Activated naive CD4-positive, alpha-beta T cell treated with anti-CD3 and anti-CD28 coated beads for 36 hours (primary cell): ENCODE results near the gene MMS22L. TPM values are rescaled to one million over a fixed set of nuclear protein-coding genes. Genes with fewer than 3 reads are reported as not detected.

Source experiments
- CTCF ChIA-PET: fragments of 350-600 bp; sonication (Branson Sonifier 250); formaldehyde crosslinking; loops from one replicate; lab custom pipeline; 2021; ENCODE audit warnings: antibody characterized with exemption; lab: Charles Lee
- DNase-seq: peaks from one replicate; pipeline ENCODE4 v3.0.0-alpha.2; 2020
- H3K27ac Mint-ChIP-seq: one replicate; pipeline ENCODE4 v1.8.0; 2021; ENCODE audit warnings: mild to moderate bottlenecking, mixed read lengths
- H3K27me3 Mint-ChIP-seq: one replicate; pipeline ENCODE4 v1.8.0; 2021; ENCODE audit warnings: low read depth, mixed read lengths
- H3K36me3 Mint-ChIP-seq: one replicate; pipeline ENCODE4 v1.8.0; 2021; ENCODE audit warnings: low read depth, mixed read lengths
- H3K4me1 Mint-ChIP-seq: one replicate; pipeline ENCODE4 v1.8.0; 2021; ENCODE audit warnings: low read depth, mixed read lengths
- H3K4me3 Mint-ChIP-seq: one replicate; pipeline ENCODE4 v1.8.0; 2021; ENCODE audit warnings: mild to moderate bottlenecking, moderate library complexity, mixed read lengths
- H3K9me3 Mint-ChIP-seq: one replicate; pipeline ENCODE4 v1.8.0; 2021; ENCODE audit warnings: mixed read lengths
- intact Hi-C: fragments of 100-400 bp; cut with micrococcal nuclease; formaldehyde crosslinking; loops from one replicate; pipeline ENCODE4 v1.15.1; 2023
- total RNA-seq, 2 experiments: library from RNA; stranded (reverse); gene quantifications; one replicate each; pipeline ENCODE4 v1.2.3, GENCODE V29; 2021

MMS22L gene
- total RNA-seq, 2 experiments from 2014 or later: 34.1 to 37.4 TPM

DNA sequence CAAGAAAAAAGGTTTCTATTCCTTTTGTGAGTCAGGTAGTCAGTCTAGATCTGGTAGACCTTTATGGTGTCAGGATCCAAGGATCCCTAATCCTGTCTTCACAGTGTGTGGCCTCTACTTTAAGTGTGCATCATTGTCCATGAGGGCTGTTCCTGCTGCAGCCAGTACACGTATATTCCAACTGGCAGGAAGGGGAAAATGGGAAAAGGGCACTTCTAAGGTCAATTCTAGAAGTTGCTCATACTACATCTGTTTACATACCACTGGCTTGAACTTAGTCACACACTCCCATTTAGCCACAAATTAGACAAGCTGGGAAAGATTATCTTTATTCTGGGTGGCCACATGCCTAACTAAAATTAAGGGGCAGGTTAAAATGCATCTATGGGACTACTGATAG lies 9.7 kb upstream of the MMS22L start:
- no peaks in the 10 kb centered on the region for H3K4me1 Mint-ChIP-seq
- intact Hi-C loops: no loop called here
- no peak for DNase-seq
- CTCF ChIA-PET: no interaction called here
- peaks cover 21% of the 10 kb centered on the region for H3K27me3 Mint-ChIP-seq
- no peak overlapping the region for H3K4me3 Mint-ChIP-seq
- H3K36me3 Mint-ChIP-seq: peaks cover 1% of the 10 kb centered on the region
- H3K9me3 Mint-ChIP-seq: peaks cover 9% of the 10 kb centered on the region
- no peak overlapping the region for H3K27ac Mint-ChIP-seq

DNA sequence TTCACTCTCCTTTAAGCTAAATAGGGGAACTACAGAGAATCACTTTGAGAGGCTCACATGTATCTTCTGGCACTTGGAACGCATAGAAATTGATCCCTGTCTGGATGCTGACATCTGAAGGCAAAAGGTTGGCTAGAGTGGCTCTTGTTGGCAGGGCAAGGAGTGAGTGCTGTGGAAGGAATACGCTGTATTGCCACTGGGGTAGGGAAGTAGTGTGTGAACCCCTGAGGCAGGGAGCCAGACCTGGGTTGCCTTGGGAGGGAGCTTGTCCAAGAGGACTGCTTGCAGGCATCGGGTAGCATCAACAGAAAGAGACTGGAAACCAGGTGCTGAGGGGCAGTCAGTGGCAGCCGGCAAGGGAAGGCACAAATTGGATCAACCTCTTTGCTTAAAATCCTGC lies 8.9 kb upstream of the MMS22L start:
- no peak for DNase-seq
- peaks cover 9% of the 10 kb centered on the region for H3K9me3 Mint-ChIP-seq
- no peak overlapping the region for H3K27ac Mint-ChIP-seq
- no peaks in the 10 kb centered on the region for H3K4me1 Mint-ChIP-seq
- peaks cover 1% of the 10 kb centered on the region for H3K36me3 Mint-ChIP-seq
- no peak overlapping the region for H3K4me3 Mint-ChIP-seq
- intact Hi-C loops: no loop called here
- peaks cover 20% of the 10 kb centered on the region for H3K27me3 Mint-ChIP-seq
- CTCF ChIA-PET: interaction anchor here (0.6 to 0.7 kb wide), 2 partner anchors 32 to 234 kb away, joined by 3 read pairs; no protein-coding TSS in a partner anchor

GRCh38 chr6:97289332-97289731 lies 6.3 kb upstream of the MMS22L start:
- Mint-ChIP-seq H3K4me1 (no peaks in the 10 kb centered on the region), H3K4me3 (no peak overlapping the region), H3K9me3 (peaks cover 9% of the 10 kb centered on the region), H3K36me3 (peaks cover 1% of the 10 kb centered on the region), H3K27me3 (peaks cover 10% of the 10 kb centered on the region), H3K27ac (no peak overlapping the region)
- CTCF ChIA-PET: no interaction called here
- intact Hi-C loops: no loop called here
- DNase-seq: no peak

GRCh38 chr6:97288188-97288587 lies 5.2 kb upstream of the MMS22L start:
- Mint-ChIP-seq H3K27me3 (peaks cover 2% of the 10 kb centered on the region), H3K27ac (no peak overlapping the region), H3K4me3 (no peak overlapping the region), H3K9me3 (peaks cover 6% of the 10 kb centered on the region), H3K4me1 (peaks cover 4% of the 10 kb centered on the region), H3K36me3 (no peaks in the 10 kb centered on the region)
- intact Hi-C loops: no loop called here
- CTCF ChIA-PET: interaction anchor here (0.6 kb wide), 1 partner anchor 661 kb away, joined by 6 read pairs; no protein-coding TSS in a partner anchor
- no peak for DNase-seq

- H3K27ac Mint-ChIP-seq: peak overlapping the region; percentile 81
- intact Hi-C loops: loop anchor here (1.0 to 5.0 kb wide), 6 partner anchors 96 to 1550 kb away; partner anchors contain the start of genes GPR63, KLHL32 and POU3F2
- no peak for DNase-seq
- CTCF ChIA-PET: interaction anchor here (0.6 kb wide), 1 partner anchor 67 kb away, joined by 3 read pairs; no protein-coding TSS in a partner anchor
- peak overlapping the region; percentile 93 for H3K4me3 Mint-ChIP-seq
- H3K27me3 Mint-ChIP-seq: no peaks in the 10 kb centered on the region
- peaks cover 30% of the 10 kb centered on the region for H3K36me3 Mint-ChIP-seq
- H3K4me1 Mint-ChIP-seq: peaks cover 24% of the 10 kb centered on the region
- no peaks in the 10 kb centered on the region for H3K9me3 Mint-ChIP-seq
These were observed 734 bp downstream of the MMS22L start for GRCh38 chr6:97282238-97282725.

GRCh38 chr6:97280766-97281165 lies 2.2 kb downstream of the MMS22L start:
- CTCF ChIA-PET: no interaction called here
- H3K27ac Mint-ChIP-seq: no peak overlapping the region
- no peaks in the 10 kb centered on the region for H3K27me3 Mint-ChIP-seq
- DNase-seq: no peak
- H3K4me3 Mint-ChIP-seq: peak overlapping the region; percentile 9
- intact Hi-C loops: loop anchor here (5.0 kb wide), 1 partner anchor 1552 kb away; the partner anchor contains the start of gene POU3F2
- no peaks in the 10 kb centered on the region for H3K9me3 Mint-ChIP-seq
- peaks cover 37% of the 10 kb centered on the region for H3K36me3 Mint-ChIP-seq
- peaks cover 24% of the 10 kb centered on the region for H3K4me1 Mint-ChIP-seq

- no peak for DNase-seq
- H3K27me3 Mint-ChIP-seq: no peaks in the 10 kb centered on the region
- H3K4me3 Mint-ChIP-seq: no peak overlapping the region
- intact Hi-C loops: no loop called here
- H3K4me1 Mint-ChIP-seq: peaks cover 14% of the 10 kb centered on the region
- no peaks in the 10 kb centered on the region for H3K9me3 Mint-ChIP-seq
- CTCF ChIA-PET: interaction anchor here (1.3 kb wide), 1 partner anchor 38 kb away, joined by 3 read pairs; no protein-coding TSS in a partner anchor
- H3K27ac Mint-ChIP-seq: no peak overlapping the region
- peaks cover 56% of the 10 kb centered on the region for H3K36me3 Mint-ChIP-seq
These were observed 7.2 kb downstream of the MMS22L start for GRCh38 chr6:97275804-97276203.

GRCh38 chr6:97269821-97270220 lies 13.2 kb downstream of the MMS22L start:
- Mint-ChIP-seq H3K27me3 (no peaks in the 10 kb centered on the region), H3K9me3 (no peaks in the 10 kb centered on the region), H3K36me3 (peaks cover 56% of the 10 kb centered on the region), H3K4me3 (no peak overlapping the region), H3K27ac (no peak overlapping the region), H3K4me1 (peaks cover 4% of the 10 kb centered on the region)
- DNase-seq: no peak
- CTCF ChIA-PET: no interaction called here
- intact Hi-C loops: no loop called here

DNA sequence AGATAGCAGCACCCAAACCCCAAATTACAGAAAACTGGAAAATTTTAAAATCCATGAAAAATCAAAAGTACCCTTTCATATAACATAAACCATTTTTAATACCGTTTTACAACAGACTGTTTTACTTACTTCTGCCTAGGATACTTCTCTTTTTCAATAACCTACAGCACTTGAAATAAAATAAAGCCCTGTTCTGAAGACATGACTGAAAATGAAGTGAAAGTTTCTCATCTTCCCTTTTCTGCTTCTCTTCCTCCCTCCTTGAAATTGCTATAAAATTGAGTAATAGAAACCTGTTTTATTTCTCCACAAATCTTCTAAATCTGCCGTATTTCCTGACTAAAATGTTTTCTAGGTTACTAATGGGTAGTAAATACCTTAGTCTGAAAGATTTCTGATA lies 20.3 kb downstream of the MMS22L start:
- Mint-ChIP-seq H3K27me3 (no peaks in the 10 kb centered on the region), H3K4me1 (no peaks in the 10 kb centered on the region), H3K36me3 (peaks cover 62% of the 10 kb centered on the region), H3K4me3 (no peak overlapping the region), H3K27ac (no peak overlapping the region), H3K9me3 (no peaks in the 10 kb centered on the region)
- intact Hi-C loops: no loop called here
- CTCF ChIA-PET: no interaction called here
- no peak for DNase-seq

DNA sequence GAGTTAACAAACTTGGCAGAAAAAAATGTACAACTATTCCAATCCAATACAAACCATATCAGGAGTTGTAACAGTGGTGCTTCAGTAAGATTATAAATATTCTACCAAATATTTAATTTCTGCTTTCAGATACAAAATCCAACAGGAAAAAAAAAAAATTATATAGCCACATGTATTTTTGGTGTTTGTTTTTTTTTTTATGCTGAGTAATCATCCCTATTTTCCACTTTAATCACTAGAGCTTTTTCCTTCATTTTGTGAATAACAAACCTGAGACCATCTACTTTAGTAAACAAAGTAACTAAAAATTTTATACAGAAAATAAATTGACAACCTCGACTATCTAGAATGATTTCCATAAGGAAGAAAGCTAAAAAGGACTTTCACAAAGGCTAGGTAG lies 36.2 kb downstream of the MMS22L start:
- Mint-ChIP-seq H3K36me3 (peaks cover 36% of the 10 kb centered on the region), H3K4me3 (no peak overlapping the region), H3K9me3 (peaks cover 8% of the 10 kb centered on the region), H3K4me1 (no peaks in the 10 kb centered on the region), H3K27me3 (no peaks in the 10 kb centered on the region), H3K27ac (no peak overlapping the region)
- no peak for DNase-seq
- intact Hi-C loops: no loop called here
- CTCF ChIA-PET: interaction anchor here (1.1 kb wide), 1 partner anchor 60 kb away, joined by 3 read pairs; no protein-coding TSS in a partner anchor

DNA sequence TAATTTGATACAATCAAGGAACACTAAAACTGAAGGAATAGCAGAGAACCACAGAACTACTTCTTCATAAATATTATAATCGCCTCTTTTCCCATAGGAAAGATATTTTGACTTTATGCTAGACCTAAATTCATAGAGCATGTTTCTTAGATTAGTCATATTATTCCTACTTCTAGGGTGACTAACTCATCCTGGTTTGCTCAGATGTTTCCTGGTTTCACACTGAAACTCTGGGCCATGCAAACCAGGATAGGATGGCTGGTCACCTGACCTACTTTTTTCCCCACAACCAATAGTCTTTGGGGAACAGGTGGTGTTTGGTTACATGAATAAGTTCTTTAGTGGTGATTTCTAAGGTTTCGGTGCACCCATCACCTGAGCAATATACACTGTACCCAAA lies 42.8 kb downstream of the MMS22L start:
- DNase-seq: no peak
- Mint-ChIP-seq H3K9me3 (peaks cover 8% of the 10 kb centered on the region), H3K36me3 (peaks cover 46% of the 10 kb centered on the region), H3K27ac (no peak overlapping the region), H3K4me1 (no peaks in the 10 kb centered on the region), H3K4me3 (no peak overlapping the region), H3K27me3 (no peaks in the 10 kb centered on the region)
- CTCF ChIA-PET: no interaction called here
- intact Hi-C loops: no loop called here

GRCh38 chr6:97231911-97232310 lies 51.1 kb downstream of the MMS22L start:
- Mint-ChIP-seq H3K27ac (no peak overlapping the region), H3K9me3 (no peaks in the 10 kb centered on the region), H3K4me1 (no peaks in the 10 kb centered on the region), H3K4me3 (no peak overlapping the region), H3K36me3 (peaks cover 43% of the 10 kb centered on the region), H3K27me3 (no peaks in the 10 kb centered on the region)
- no peak for DNase-seq
- intact Hi-C loops: no loop called here
- CTCF ChIA-PET: no interaction called here

- CTCF ChIA-PET: no interaction called here
- Mint-ChIP-seq H3K27ac (no peak overlapping the region), H3K9me3 (no peaks in the 10 kb centered on the region), H3K4me1 (no peaks in the 10 kb centered on the region), H3K27me3 (no peaks in the 10 kb centered on the region), H3K36me3 (peaks cover 15% of the 10 kb centered on the region), H3K4me3 (no peak overlapping the region)
- DNase-seq: no peak
- intact Hi-C loops: no loop called here
These were observed 60.1 kb downstream of the MMS22L start for GRCh38 chr6:97222903-97223302.
